Esophagus squamous epithelium (tissue), 5 donors: ENCODE data around the gene DST. TPM values are rescaled to one million over a fixed set of nuclear protein-coding genes. Genes with fewer than 3 reads are reported as not detected.
A peak's percentile ranks its signal among the peaks of the same experiment; 100 is the strongest.

Experiments
- DNase-seq: peaks from one replicate; lab custom pipeline; 2025; lab: John Stamatoyannopoulos, UW
- H3K27ac ChIP-seq, 4 donors: fragments of 200-600 bp; sonication (generic); one replicate each; pipeline ENCODE4 v1.5.1; 2016 to 2019; ENCODE audit warnings: mild to moderate bottlenecking in 1 of 4
- H3K27me3 ChIP-seq, 4 donors: fragments of 200-600 bp; sonication (generic); 1 replicate in 3 of 4; 2 replicates in 1 of 4; pipeline versions ENCODE4 v1.5.1 to v1.6.0; 2017 to 2021; ENCODE audit warnings: antibody characterized with exemption in 1 of 4
- H3K36me3 ChIP-seq, 3 donors: fragments of 200-600 bp; sonication (generic); one replicate each; pipeline ENCODE4 v1.5.1; 2016 to 2019
- H3K4me1 ChIP-seq, 3 donors: fragments of 200-600 bp; sonication (generic); one replicate each; pipeline ENCODE4 v1.5.1; 2017 to 2019
- H3K4me3 ChIP-seq, 4 donors: fragments of 200-600 bp; sonication (generic); 1 replicate in 3 of 4; 2 replicates in 1 of 4; pipeline ENCODE4 v1.5.1; 2016 to 2019; ENCODE audit warnings: mild to moderate bottlenecking in 2 of 4, moderate library complexity in 1 of 4
- H3K9me3 ChIP-seq, 3 donors: fragments of 200-600 bp; sonication (generic); one replicate each; pipeline ENCODE4 v1.5.1; 2016 to 2019
- CTCF ChIP-seq, 6 experiments: fragments of 450-650 bp in 4 of 6; fragments of 200-600 bp in 2 of 6; sonication (generic) in 2 of 6; IDR thresholded peaks; one replicate each; pipeline ENCODE4 v1.5.1; 2016 to 2019; ENCODE audit warnings: antibody characterized with exemption in 6 of 6, mild to moderate bottlenecking in 4 of 6, moderate library complexity in 4 of 6
- POLR2A ChIP-seq, 4 donors: fragments of 450-650 bp; IDR thresholded peaks; one replicate each; pipeline ENCODE4 v1.6.1; 2017; ENCODE audit warnings: antibody characterized with exemption in 4 of 4, mild to moderate bottlenecking in 4 of 4, moderate library complexity in 3 of 4
- WGBS, 2 donors: methylation state at CpG; one replicate each; pipeline ENCODE4 v1.1.5; 2018; 5-methylcytosine and 5-hydroxymethylcytosine counted together
- intact Hi-C: fragments of 100-400 bp; cut with DNase I; formaldehyde crosslinking; loops from one replicate; pipeline ENCODE4 v1.15.0; 2022
- total RNA-seq, 4 donors: library from RNA; depleted of rRNA; stranded (reverse); fragments of >200 nt; gene quantifications; one replicate each; pipeline ENCODE4 v1.1.0, GENCODE V29; 2016
- donor health status: DM: yes; HTN: yes; CAD: no.

Gene DST
- total RNA-seq, 4 donors from 2014 or later, result 134 to 468 (median 175) TPM

DNA sequence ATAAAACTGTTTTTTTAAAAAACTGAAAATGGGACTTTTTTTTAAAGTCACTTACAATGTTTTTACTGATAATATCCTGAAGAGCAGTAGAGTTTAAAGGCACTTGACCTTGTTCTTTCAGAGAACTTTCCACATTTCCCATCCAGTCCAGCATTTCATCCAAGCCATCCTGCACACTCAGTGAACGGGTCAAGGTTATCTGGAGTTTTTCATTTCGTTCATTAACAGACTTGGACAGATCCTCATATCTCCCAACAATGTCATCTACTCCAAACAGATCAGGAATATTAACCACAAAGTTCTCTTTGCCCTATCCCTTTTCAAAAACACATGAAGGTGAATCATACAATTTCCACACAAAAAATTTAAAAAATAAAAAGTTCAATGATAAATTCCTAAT lies 69.1 kb downstream of the DST start:
- WGBS, 2 donors, result 52 to 88% methylated on average over 2 of the region's 2 CpGs
- TF ChIP-seq POLR2A (IDR thresholded peaks at IDR 0.05) (no peak), CTCF (IDR thresholded peaks at IDR 0.05) (no peak)
- Histone ChIP-seq H3K27ac (no peak overlapping the region), H3K4me1 (peaks cover 0 to 5% (median 0%) of the 10 kb centered on the region in 3 donors), H3K27me3 (no peaks in the 10 kb centered on the region), H3K9me3 (no peaks in the 10 kb centered on the region), H3K36me3 (peaks cover 0 to 35% (median 0%) of the 10 kb centered on the region in 3 donors), H3K4me3 (no peak overlapping the region)
- intact Hi-C loops, result no loop called here
- no peak for DNase-seq

DNA sequence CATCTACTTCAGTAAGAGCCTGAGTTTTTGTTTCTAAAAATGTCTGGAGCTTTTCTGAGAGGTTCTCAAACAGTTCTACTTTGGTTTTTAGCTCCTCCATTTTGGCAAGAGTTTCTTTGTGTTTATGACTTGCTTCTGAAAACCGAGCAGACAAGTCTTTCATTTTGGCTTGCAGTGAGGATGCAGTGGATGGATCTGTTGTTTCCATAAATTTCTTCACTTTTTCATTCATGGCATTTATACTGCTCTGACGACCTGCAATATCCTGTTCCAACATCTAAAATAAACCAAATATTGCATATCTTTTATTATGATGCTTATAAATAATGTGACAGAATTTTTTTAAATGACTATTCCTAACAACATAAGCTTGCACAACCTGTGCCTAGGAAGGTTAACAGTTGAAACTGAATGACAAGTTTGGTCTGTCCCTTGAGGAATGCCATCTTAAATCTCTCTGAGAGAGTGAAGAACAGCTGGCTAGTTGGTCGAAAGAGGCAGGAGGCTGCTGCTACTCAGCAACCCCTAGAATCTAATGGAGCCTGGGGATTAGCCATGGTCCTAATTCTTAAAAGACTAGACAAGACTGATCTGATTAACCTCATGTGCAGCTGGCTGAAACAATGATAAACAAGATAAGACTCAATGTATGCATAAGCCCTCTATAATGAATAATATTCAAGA lies 69.8 kb downstream of the DST start:
- DNase-seq, result no peak
- Histone ChIP-seq H3K27ac (peak overlapping the region in 1 of 4 donors; percentile 10), H3K36me3 (peaks cover 0 to 39% (median 0%) of the 10 kb centered on the region in 3 donors), H3K4me1 (peaks cover 0 to 5% (median 0%) of the 10 kb centered on the region in 3 donors), H3K4me3 (no peak overlapping the region), H3K27me3 (no peaks in the 10 kb centered on the region), H3K9me3 (no peaks in the 10 kb centered on the region)
- TF ChIP-seq POLR2A (IDR thresholded peaks at IDR 0.05) (no peak), CTCF (IDR thresholded peaks at IDR 0.05) (no peak)
- intact Hi-C loops, result no loop called here
- WGBS, 2 donors, result 41 to 52% methylated on average over 3 of the region's 3 CpGs

GRCh38 chr6:56571605-56572004 lies 71.1 kb downstream of the DST start:
- 62 to 70% methylated on average over 4 of the region's 4 CpGs for WGBS, 2 donors
- intact Hi-C loops, result no loop called here
- TF ChIP-seq POLR2A (IDR thresholded peaks at IDR 0.05) (no peak), CTCF (IDR thresholded peaks at IDR 0.05) (no peak)
- peaks cover 0 to 5% (median 0%) of the 10 kb centered on the region in 3 donors for H3K4me1 ChIP-seq
- no peak overlapping the region for H3K27ac ChIP-seq
- H3K27me3 ChIP-seq, result no peaks in the 10 kb centered on the region
- peaks cover 0 to 40% (median 0%) of the 10 kb centered on the region in 3 donors for H3K36me3 ChIP-seq
- H3K9me3 ChIP-seq, result no peaks in the 10 kb centered on the region
- no peak for DNase-seq
- no peak overlapping the region for H3K4me3 ChIP-seq

DNA sequence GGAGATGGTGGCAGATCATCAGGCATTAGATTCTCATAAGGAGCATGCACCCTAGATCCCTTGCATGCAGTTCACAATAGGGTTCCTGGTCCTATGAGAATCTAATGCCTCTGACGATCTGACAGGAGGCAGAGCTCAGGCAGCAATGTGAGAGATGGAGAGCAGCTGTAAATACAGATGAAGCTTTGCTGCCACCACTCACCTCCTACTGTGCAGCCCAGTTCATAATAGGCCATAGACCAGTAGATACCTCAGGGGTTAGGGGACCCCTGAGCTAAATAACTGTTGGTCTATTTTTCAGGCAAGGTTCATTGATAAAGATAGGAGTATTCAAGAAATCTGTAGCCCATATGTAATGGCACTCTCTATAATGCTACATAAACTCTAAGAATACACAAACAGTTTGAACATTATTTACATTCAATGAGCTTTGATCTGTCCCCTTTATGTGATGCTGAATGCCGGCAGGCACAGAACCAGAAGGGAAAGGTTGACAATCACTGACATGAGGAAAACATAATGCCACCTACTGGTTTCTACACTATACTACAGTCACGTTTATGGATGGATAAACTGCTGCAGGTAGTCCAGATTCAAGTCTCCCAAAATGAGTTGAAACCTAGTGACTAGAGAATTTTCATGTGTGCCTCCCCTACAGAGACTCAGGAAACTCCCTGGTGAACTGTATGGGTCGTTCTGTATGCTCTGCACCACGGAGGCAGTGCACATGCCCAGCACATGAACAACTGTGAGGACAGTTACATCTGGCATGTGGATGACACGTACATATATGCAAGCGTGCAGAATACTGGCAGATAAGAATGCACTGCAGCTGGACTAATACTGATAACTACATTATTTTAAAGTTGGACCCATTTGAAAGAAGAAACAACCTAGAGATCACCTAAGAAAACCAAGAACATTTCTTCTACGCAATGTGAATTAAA lies 72.0 kb downstream of the DST start:
- no peaks in the 10 kb centered on the region for H3K9me3 ChIP-seq
- intact Hi-C loops, result no loop called here
- WGBS, 2 donors, result 57% methylated on average over 8 of the region's 8 CpGs

More for the DNA sequence above, 72.0 kb downstream of the DST start:
- Histone ChIP-seq H3K4me1 (peaks cover 0 to 5% (median 0%) of the 10 kb centered on the region in 3 donors), H3K36me3 (peaks cover 0 to 40% (median 8%) of the 10 kb centered on the region in 3 donors), H3K4me3 (no peak overlapping the region), H3K27me3 (no peaks in the 10 kb centered on the region), H3K27ac (no peak overlapping the region)
- peak in 5 of 6 experiments; percentile 31 to 63 (median 40) for TF ChIP-seq CTCF (IDR thresholded peaks at IDR 0.05)
- TF ChIP-seq POLR2A (IDR thresholded peaks at IDR 0.05), result no peak
- no peak for DNase-seq
